Measurements from ENCODE around the gene FOCAD.
"Not testable (repeated sequence)": the region's sequence is repeated elsewhere in the genome, so short reads cannot be mapped to it uniquely, and the experiment has no call there.

Gene FOCAD

GRCh38 chr9:20945269-20945668 lies 261.2 kb downstream of the FOCAD start:
- peak in 1 of 10 donors; percentile 14 for DNase-seq
- intact Hi-C loops (cut with DNase I) = no loop called here

GRCh38 chr9:20945856-20946255 lies 261.8 kb downstream of the FOCAD start:
- intact Hi-C loops (cut with DNase I) = no loop called here
- DNase-seq = no peak

GRCh38 chr9:20948703-20949102 lies 264.6 kb downstream of the FOCAD start:
- intact Hi-C loops (cut with DNase I) = no loop called here
- DNase-seq = no peak

GRCh38 chr9:20950707-20951106 lies 266.6 kb downstream of the FOCAD start:
- DNase-seq = no peak
- intact Hi-C loops (cut with DNase I) = no loop called here

- no peak for DNase-seq
- intact Hi-C loops (cut with DNase I) = no loop called here
Measured at GRCh38 chr9:20962536-20963225, 278.6 kb downstream of the FOCAD start.

- no peak for DNase-seq
- intact Hi-C loops (cut with DNase I) = no loop called here
Measured at GRCh38 chr9:20972684-20973083, 288.6 kb downstream of the FOCAD start.

GRCh38 chr9:20973246-20973947 lies 289.3 kb downstream of the FOCAD start:
- intact Hi-C loops (cut with DNase I); DNase-seq: not testable (repeated sequence)

GRCh38 chr9:20974191-20974938 lies 290.3 kb downstream of the FOCAD start:
- intact Hi-C loops (cut with DNase I); DNase-seq: not testable (repeated sequence)

- no peak for DNase-seq
- intact Hi-C loops (cut with DNase I) = no loop called here
Measured at GRCh38 chr9:20978249-20978648, 294.2 kb downstream of the FOCAD start.

GRCh38 chr9:20980832-20981455 lies 296.9 kb downstream of the FOCAD start:
- no peak for DNase-seq
- intact Hi-C loops (cut with DNase I) = loop anchor here (2.0 to 10.0 kb wide), 2 partner anchors 48 to 94 kb away; partner anchors contain the start of gene IFNB1

- DNase-seq = peak in 1 of 10 donors; percentile 75
- intact Hi-C loops (cut with DNase I) = loop anchor here (2.0 to 10.0 kb wide), 2 partner anchors 47 to 93 kb away; partner anchors contain the start of gene IFNB1
Measured at GRCh38 chr9:20981486-20981885, 297.4 kb downstream of the FOCAD start.

- intact Hi-C loops (cut with DNase I) = loop anchor here (10.0 kb wide), 1 partner anchor 90 kb away; the partner anchor contains the start of gene IFNB1
- no peak for DNase-seq
Measured at GRCh38 chr9:20984506-20984905, 300.4 kb downstream of the FOCAD start.

- intact Hi-C loops (cut with DNase I) = loop anchor here (10.0 kb wide), 1 partner anchor 89 kb away; the partner anchor contains the start of gene IFNB1
- no peak for DNase-seq
Measured at GRCh38 chr9:20985851-20986600, 302.0 kb downstream of the FOCAD start.

GRCh38 chr9:20987521-20987920 lies 303.5 kb downstream of the FOCAD start:
- DNase-seq = no peak
- intact Hi-C loops (cut with DNase I) = loop anchor here (10.0 kb wide), 1 partner anchor 87 kb away; the partner anchor contains the start of gene IFNB1

- no peak for DNase-seq
- intact Hi-C loops (cut with DNase I) = loop anchor here (10.0 kb wide), 1 partner anchor 87 kb away; the partner anchor contains the start of gene IFNB1
Measured at GRCh38 chr9:20988061-20988460, 304.0 kb downstream of the FOCAD start.

GRCh38 chr9:20988671-20989315 lies 304.7 kb downstream of the FOCAD start:
- intact Hi-C loops (cut with DNase I) = loop anchor here (10.0 kb wide), 1 partner anchor 86 kb away; the partner anchor contains the start of gene IFNB1
- DNase-seq = no peak

GRCh38 chr9:20989923-20990341 lies 305.9 kb downstream of the FOCAD start:
- intact Hi-C loops (cut with DNase I) = loop anchor here (10.0 kb wide), 1 partner anchor 85 kb away; the partner anchor contains the start of gene IFNB1
- peak; percentile 34 to 92 (median 60) for DNase-seq

GRCh38 chr9:20990867-20991266 lies 306.8 kb downstream of the FOCAD start:
- intact Hi-C loops (cut with DNase I) = no loop called here
- no peak for DNase-seq

GRCh38 chr9:20994486-20994885 lies 310.4 kb downstream of the FOCAD start:
- DNase-seq = no peak
- intact Hi-C loops (cut with DNase I) = no loop called here
